ENCODE measurements around the gene RBM28. TPM values are rescaled to one million over a fixed set of nuclear protein-coding genes. Genes with fewer than 3 reads are reported as not detected.

The RBM28 gene
- total and polyA plus RNA-seq, 2 of the 8 experiments (the other 6 are each of a cell fraction or from before 2014, with no cell fraction given): 12.8 to 65.3 TPM

- TF ChIP-seq KDM5A (IDR thresholded peaks at IDR 0.05; ENCODE audit: low read length): no peak
- TF ChIP-seq ATF2 (IDR thresholded peaks at IDR 0.05; ENCODE audit: low read length): no peak
- TF ChIP-seq RBBP5 (IDR thresholded peaks at IDR 0.05; ENCODE audit: borderline replicate concordance, low read depth, low read length): no peak
- no peak for TF ChIP-seq KDM1A (IDR thresholded peaks at IDR 0.05; ENCODE audit: borderline replicate concordance, low read length)
- TF ChIP-seq RFX5 (IDR thresholded peaks at IDR 0.05; ENCODE audit: borderline replicate concordance, low read depth, low read length): no peak
- TF ChIP-seq SP2 (IDR thresholded peaks at IDR 0.05; ENCODE audit: low read length): no peak
Measured at GRCh38 chr7:128279124-128279713, 64.5 kb downstream of the RBM28 start (continued).
